GM18507 (cell line): Measurements from ENCODE around the gene RAB11FIP5.

ENCODE experiments used
- DNase-seq: peaks from one replicate; pipeline ENCODE4 v3.0.0; 2011; ENCODE audit warnings: low read depth; ENCODE audit not compliant: insufficient read length; ENCODE audit errors: extremely low spot score
- FAIRE-seq: peaks from 2 replicates; lab custom pipeline; 2011; peaks lifted over from hg19 to GRCh38; lab: Jason Lieb, UNC

Gene RAB11FIP5

GRCh38 chr2:73037947-73038585, 74.7 kb downstream of the RAB11FIP5 start:
- FAIRE-seq, result no peak

GRCh38 chr2:73036766-73037165, 76.0 kb downstream of the RAB11FIP5 start:
- FAIRE-seq (no peak), DNase-seq (no peak)

More at GRCh38 chr2:73037947-73038585, 74.7 kb downstream of the RAB11FIP5 start:
- DNase-seq, result no peak

- no peak for DNase-seq
Observed at GRCh38 chr2:73035899-73036711, 76.6 kb downstream of the RAB11FIP5 start.

GRCh38 chr2:73034661-73035375, 77.9 kb downstream of the RAB11FIP5 start:
- FAIRE-seq (no peak), DNase-seq (no peak)

More at GRCh38 chr2:73035899-73036711, 76.6 kb downstream of the RAB11FIP5 start:
- FAIRE-seq, result no peak

- DNase-seq (no peak), FAIRE-seq (no peak)
Observed at GRCh38 chr2:73033766-73034381, 78.9 kb downstream of the RAB11FIP5 start.

GRCh38 chr2:73033142-73033765, 79.5 kb downstream of the RAB11FIP5 start:
- DNase-seq (no peak), FAIRE-seq (no peak)

- FAIRE-seq (no peak), DNase-seq (no peak)
Observed at GRCh38 chr2:73032702-73033097, 80.0 kb downstream of the RAB11FIP5 start.

GRCh38 chr2:73031725-73032701, 80.7 kb downstream of the RAB11FIP5 start:
- FAIRE-seq, result no peak

GRCh38 chr2:73031095-73031678, 81.6 kb downstream of the RAB11FIP5 start:
- no peak for DNase-seq
- no peak for FAIRE-seq

More at GRCh38 chr2:73031725-73032701, 80.7 kb downstream of the RAB11FIP5 start:
- DNase-seq, result no peak

GRCh38 chr2:73028841-73029240, 83.9 kb downstream of the RAB11FIP5 start:
- DNase-seq, result no peak
- no peak for FAIRE-seq

- DNase-seq (no peak), FAIRE-seq (no peak)
Observed at GRCh38 chr2:73027340-73027739, 85.4 kb downstream of the RAB11FIP5 start.

- no peak for DNase-seq
- FAIRE-seq, result no peak
Observed at GRCh38 chr2:73023497-73023896, 89.3 kb downstream of the RAB11FIP5 start.
